Hematopoietic multipotent progenitor cell treated with erythropoietin and hydrocortisone succinate and interleukin-3 and kit ligand, for 15 days (in vitro differentiated cells): ENCODE data around the gene FAM9C.
"Not testable (repeated sequence)": the region's sequence is repeated elsewhere in the genome, so short reads cannot be mapped to it uniquely, and the experiment has no call there.

Source experiments
- DNase-seq: peaks from one replicate; pipeline ENCODE4 v3.0.0-alpha.2; 2015; ENCODE audit warnings: low spot score

Gene FAM9C

DNA sequence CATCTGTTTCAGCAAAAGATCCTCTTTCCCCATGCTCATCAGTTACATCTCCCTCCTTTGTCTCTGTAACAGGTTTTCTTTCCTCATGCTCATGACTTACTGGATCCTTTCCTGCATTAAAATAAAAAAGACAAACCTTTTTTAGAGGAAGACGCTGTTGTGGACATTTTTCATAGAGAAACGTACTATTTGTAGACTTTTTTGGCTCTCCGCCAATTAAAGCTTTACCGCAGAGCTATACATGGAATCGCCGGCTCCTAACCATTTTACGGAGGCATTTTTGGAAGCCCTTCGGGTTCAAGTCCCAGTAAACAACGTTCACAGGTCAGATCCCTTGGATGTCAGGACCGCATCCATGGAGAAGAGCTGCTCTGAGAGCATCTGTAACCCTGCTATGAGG is 1.3 kb downstream of the FAM9C start:
- DNase-seq = no peak

DNA sequence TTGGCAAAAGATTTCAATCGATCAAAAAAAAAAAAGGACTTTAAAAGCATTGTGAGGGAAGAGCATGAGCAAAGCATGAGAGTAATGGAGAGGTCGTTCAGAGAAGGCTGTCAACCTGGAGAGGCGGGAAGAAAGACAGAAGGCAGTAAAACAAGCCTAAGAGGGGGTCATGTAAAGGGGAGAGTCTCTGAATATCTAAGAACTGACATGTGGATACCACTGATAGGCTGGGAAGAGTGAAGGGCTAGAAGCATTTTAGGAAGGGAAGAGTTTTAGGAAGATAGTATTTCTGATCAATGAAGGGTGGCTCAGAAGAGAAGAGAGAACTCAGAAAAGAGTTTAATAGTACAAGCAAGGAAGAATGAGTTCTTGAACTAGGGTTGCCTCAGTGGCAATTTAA is 7.5 kb downstream of the FAM9C start:
- no peak for DNase-seq

GRCh38 chrX:13033193-13033592 is 11.2 kb downstream of the FAM9C start:
- no peak for DNase-seq

- DNase-seq = no peak
Observed at GRCh38 chrX:13029887-13030771, 14.3 kb downstream of the FAM9C start.

GRCh38 chrX:13029637-13029886 is 14.9 kb downstream of the FAM9C start:
- no peak for DNase-seq

- DNase-seq = no peak
Observed at GRCh38 chrX:13028871-13029636, 15.4 kb downstream of the FAM9C start.

DNA sequence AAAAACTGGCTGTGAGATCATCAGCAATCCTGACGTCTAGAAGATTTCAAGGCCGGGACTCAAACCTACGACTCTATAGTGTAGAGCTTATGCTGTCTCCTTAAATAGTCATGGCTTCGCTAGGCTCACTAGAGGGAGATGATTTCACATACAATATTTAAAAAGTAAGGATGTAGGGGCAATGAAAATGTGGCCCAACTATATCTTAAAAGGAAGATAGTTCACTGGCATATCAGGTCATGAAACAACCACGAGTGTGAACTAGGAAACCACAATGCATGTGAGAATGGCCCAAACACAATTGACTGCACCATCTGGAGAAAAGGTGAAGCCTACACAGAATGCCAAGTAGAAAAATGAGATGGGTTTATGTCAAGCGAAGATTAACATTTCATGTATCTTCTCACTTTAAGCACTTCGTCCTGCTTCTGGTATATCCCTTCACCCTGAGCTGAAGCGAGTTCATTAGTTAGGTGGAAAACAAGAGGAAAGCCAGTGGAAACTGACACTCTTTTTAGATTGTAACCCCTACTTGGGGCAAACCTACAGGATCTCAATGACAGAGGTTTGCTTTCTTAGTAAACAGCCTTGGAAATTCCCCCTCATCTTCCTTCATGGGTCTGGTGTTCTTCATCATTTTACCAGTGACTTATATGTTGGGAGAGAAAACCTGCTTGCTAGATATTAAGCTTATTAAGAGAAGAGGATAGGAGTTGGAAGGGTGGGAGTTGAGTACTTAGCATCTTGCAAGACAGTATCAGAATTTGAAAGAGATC is 17.4 kb downstream of the FAM9C start:
- no peak for DNase-seq

- DNase-seq = no peak
Observed at GRCh38 chrX:13024986-13025385, 19.4 kb downstream of the FAM9C start.

GRCh38 chrX:13023979-13024378 is 20.4 kb downstream of the FAM9C start:
- no peak for DNase-seq

DNA sequence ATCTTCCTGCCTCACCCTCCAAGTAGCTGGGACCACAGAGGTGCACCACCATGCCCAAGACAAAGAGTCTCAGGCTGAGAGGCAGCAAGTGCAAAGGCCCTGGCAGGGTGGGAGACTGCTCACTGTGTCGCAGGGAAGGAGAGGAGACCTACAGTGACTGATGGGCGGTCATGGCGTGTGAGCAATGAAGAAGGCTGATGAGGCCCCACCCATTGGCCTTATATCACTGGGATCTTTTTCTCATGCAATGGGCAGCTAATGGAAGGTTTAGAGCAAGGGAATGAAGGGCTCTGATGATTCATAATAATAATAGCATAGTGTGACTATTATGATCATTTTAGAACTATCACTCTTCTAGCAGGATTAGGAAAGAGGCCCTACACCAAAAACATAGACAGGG is 20.9 kb downstream of the FAM9C start:
- DNase-seq = no peak

DNA sequence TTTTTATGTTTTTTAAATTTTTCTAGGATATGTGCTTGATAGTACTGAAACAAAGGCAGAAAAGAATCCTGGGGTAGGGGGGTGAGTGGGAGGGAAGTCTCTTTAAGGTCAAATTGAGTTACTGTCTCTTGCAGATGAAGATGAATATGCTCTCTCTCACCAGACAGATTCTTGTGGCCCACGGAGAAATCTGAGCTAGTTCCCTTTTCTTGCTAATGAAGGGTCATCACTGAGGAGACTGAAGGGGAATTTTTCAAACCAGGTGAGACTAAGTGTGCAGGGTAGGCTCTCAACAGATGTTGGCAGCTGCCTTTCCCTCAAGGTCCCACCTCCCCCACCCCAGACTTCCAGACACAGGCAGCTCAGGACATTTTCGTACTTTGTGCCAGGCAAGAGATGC is 21.5 kb downstream of the FAM9C start:
- no peak for DNase-seq

GRCh38 chrX:13016731-13017130 is 27.7 kb downstream of the FAM9C start:
- DNase-seq = not testable (repeated sequence)

GRCh38 chrX:13015536-13016236 is 28.7 kb downstream of the FAM9C start:
- DNase-seq = no peak

- DNase-seq = no peak
Observed at GRCh38 chrX:13014111-13015096, 30.0 kb downstream of the FAM9C start.

- no peak for DNase-seq
Observed at GRCh38 chrX:13013363-13014110, 30.9 kb downstream of the FAM9C start.

GRCh38 chrX:13010546-13010945 is 33.9 kb downstream of the FAM9C start:
- no peak for DNase-seq

GRCh38 chrX:13009844-13010243 is 34.6 kb downstream of the FAM9C start:
- no peak for DNase-seq

GRCh38 chrX:13009273-13009672 is 35.1 kb downstream of the FAM9C start:
- no peak for DNase-seq

- DNase-seq = no peak
Observed at GRCh38 chrX:13008851-13009250, 35.6 kb downstream of the FAM9C start.

DNA sequence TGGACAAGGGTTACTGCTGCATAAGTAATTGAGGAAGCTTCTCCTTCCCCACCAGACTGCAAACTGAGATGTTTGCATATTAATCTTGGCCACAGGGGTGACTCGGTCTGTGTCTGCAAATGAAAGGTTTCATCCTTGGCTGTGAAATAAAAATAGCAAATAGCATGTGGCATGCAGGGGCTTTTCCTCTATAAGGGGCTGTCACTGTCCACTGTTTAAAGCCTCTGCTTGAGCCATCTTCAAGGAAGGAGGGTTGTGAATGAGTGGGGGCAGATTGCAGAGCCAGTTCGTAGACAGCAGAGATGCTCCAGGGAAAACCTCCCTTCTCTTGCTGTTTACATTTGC is 36.3 kb downstream of the FAM9C start:
- DNase-seq = no peak
